ENCODE measurements around the gene EXOC1L.
"Not testable (repeated sequence)": the region's sequence is repeated elsewhere in the genome, so short reads cannot be mapped to it uniquely, and the experiment has no call there.

EXOC1L gene

DNA sequence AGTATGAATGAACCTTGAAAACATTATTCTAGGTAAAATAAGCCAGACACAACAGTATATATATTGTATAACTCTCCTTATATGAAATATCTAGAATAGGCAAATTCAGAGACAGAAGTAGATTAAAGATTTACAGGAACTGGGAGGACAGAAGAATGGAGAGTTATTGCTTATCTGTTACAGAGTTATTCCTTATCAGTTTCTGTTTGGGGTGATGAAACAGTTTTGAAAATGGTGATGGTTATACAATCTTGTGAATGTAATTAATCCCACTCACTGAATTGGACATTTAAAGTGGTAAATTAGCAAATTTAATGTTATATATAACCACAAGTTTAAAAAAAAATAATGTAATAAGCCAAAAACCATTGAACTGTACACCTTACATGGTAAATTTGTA, 19.4 kb downstream of the EXOC1L start:
- DNase-seq: no peak

- no peak for DNase-seq
Observed at GRCh38 chr4:55840956-55841355, 21.4 kb downstream of the EXOC1L start.

DNA sequence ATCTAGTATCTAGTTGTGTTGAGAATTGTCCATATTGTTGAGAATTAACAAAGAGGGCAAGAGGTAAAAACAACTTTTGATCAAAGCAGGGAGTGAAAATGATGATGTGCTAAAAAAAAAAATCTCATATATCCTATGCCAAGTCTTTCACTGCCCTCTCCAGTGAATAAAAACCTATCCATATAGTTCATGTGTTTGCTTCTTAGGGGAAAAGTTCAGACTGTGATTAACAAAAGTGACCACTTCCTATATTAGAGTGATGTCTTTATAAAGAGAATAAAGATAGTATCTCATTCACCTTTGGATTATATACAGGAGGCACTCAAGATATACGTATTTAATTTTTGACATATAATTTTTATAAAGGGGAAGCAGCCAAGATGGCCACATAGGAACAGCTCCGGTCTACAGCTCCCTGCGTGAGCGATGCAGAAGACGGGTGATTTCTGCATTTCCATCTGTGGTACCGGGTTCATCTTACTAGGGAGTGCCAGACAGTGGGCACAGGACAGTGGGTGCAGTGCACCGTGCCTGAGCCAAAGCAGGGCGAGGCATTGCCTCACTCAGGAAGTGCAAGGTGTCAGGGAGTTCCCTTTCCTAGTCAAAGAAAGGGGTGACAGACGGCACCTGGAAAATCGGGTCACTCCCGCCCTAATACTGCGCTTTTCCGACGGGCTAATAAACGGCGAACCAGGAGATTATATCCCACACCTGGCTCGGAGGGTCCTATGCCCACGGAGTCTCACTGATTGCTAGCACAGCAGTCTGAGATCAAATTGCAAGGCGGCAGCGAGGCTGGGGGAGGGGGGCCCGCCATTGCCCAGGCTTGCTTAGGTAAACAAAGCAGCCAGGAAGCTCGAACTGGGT, 22.0 kb downstream of the EXOC1L start:
- not testable (repeated sequence) for DNase-seq

DNA sequence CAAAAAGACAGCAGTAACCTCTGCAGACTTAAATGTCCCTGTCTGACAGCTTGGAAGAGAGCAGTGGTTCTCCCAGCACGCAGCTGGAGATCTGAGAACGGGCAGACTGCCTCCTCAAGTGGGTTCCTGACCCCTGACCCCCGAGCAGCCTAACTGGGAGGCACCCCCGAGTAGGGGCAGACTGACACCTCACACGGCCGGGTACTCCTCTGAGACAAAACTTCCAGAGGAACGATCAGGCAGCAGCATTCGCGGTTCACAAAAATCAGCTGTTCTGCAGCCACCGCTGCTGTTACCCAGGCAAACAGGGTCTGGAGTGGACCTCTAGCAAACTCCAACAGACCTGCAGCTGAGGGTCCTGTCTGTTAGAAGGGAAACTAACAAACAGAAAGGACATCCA, 22.7 kb downstream of the EXOC1L start:
- DNase-seq: not testable (repeated sequence)

- DNase-seq: no peak
Observed at GRCh38 chr4:55849724-55850123, 30.1 kb downstream of the EXOC1L start.

DNA sequence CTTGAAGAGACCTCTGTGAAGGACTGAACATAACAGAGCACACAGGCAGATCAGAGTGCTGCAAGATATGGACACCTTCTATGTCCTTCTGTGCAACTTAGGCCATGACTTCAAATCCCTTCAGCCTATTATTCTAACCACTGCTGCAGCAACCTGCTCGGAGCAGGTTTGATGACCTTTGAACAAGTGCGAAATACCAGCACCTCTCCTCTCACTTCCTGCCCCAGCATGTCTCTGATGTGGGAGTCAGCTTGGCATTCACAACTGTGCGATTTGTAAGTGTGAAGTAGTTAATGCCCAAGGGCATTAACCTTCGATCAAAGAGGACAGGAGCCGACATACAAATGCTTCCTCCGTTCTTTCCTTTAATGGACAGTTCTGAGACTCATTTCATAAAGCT, 32.3 kb downstream of the EXOC1L start:
- no peak for DNase-seq

DNA sequence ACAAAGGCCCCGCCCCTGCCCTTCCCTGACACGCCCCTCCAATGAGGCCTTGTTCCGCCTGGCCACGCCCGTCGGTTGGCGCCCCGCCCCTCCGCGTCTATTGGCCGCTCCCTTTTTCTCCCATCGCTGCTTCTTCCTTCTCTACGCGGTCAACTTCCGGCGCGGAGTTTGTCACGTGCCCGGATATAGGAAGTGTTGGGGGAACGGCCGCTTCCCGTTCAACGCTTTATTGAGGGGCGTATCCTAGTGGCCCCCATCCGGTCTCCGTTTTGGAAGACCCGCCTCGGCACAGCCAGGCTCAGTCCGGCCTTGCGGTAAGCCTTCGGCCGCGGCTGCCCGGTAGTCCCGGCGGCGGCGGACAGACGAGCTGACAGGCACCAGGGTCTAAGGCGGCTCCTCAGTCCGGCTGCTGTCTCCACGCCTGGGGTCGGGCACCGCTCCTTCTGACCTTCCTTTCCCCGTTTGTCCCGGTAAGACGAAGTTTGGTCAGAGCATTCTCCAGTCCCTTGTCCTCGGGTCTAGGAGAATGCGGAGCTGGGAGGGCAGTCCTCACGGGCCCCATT, 34.0 kb downstream of the EXOC1L start, which contains the start of gene EXOC1:
Gene EXOC1 (plus strand): TSS at position 165 of the 563 bp plus-strand sequence. CDS start 4,676 bp downstream, outside the sequence.
- DNase-seq: peak; percentile 68

DNA sequence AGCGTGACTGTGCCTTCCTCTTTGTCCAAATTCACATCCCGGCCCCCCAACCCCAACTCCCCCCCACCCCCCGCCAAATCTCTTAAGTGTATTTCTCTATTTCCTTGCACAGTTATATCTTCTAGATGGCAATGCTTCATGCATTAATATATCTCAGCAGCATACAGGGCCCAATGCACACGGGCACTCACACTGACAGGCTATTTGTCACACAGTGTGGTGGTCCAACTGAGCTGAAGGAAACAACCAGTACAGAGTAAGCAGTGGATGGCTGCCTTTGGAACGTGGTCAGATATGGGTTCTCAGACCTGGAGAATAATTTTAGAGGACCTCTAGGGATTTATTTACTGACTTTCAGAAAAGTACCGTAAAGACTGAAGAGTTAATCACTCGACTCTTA, 34.5 kb downstream of the EXOC1L start:
- no peak for DNase-seq

- no peak for DNase-seq
Observed at GRCh38 chr4:55857586-55857985, 38.0 kb downstream of the EXOC1L start.

- no peak for DNase-seq
Observed at GRCh38 chr4:55859711-55860110, 40.1 kb downstream of the EXOC1L start.

- DNase-seq: no peak
Observed at GRCh38 chr4:55864577-55865223, 45.1 kb downstream of the EXOC1L start.

GRCh38 chr4:55865228-55865806, 45.7 kb downstream of the EXOC1L start:
- DNase-seq: no peak

GRCh38 chr4:55866290-55866907, 46.8 kb downstream of the EXOC1L start:
- peak; percentile 71 for DNase-seq

- DNase-seq: no peak
Observed at GRCh38 chr4:55866973-55867574, 47.5 kb downstream of the EXOC1L start.

- DNase-seq: no peak
Observed at GRCh38 chr4:55868581-55869090, 49.0 kb downstream of the EXOC1L start.

DNA sequence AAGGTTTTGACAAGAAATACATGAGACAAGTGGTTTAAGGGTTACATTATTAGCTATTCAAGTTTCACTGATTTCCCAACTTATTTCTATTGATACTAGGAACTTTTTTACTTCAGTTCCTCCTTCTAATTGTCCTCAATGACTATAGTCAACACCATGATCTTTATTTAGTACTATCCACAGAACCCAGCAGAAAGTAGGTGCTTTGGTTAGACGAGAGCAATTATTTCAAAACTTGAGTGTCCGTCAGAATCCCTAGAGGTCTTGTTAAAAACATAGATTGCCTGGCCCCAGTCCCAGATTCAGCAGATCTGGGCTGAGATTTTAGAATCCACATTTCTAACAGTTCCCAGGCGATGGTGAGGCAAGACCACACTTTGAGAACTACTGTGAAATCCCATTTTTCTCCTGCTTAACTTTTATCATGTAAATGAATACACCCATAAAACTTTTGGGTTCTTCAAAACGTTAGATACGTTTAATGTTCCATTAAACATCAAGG, 51.8 kb downstream of the EXOC1L start:
- no peak for DNase-seq

GRCh38 chr4:55874831-55875230, 55.2 kb downstream of the EXOC1L start:
- DNase-seq: no peak

GRCh38 chr4:55876387-55876786, 56.8 kb downstream of the EXOC1L start:
- no peak for DNase-seq

DNA sequence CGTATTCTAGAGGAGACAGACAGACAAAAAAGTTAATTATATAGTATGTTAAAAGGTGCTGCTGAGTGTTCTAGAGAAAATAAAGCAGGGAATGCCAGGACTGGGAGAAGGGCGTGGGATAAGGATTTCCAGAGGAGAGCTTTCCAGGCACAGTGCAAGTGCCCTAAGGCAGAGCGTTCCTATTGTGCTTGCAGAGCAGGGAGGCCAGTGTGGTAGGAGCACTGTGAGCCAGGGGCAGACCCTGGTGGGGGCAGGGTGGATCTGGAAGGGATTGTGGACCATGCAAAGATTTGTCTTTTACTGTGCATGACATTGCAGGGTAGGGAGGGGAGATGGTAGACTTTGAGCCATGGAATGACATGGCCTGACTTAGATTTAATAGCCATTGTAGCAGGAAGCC, 59.6 kb downstream of the EXOC1L start:
- no peak for DNase-seq

DNA sequence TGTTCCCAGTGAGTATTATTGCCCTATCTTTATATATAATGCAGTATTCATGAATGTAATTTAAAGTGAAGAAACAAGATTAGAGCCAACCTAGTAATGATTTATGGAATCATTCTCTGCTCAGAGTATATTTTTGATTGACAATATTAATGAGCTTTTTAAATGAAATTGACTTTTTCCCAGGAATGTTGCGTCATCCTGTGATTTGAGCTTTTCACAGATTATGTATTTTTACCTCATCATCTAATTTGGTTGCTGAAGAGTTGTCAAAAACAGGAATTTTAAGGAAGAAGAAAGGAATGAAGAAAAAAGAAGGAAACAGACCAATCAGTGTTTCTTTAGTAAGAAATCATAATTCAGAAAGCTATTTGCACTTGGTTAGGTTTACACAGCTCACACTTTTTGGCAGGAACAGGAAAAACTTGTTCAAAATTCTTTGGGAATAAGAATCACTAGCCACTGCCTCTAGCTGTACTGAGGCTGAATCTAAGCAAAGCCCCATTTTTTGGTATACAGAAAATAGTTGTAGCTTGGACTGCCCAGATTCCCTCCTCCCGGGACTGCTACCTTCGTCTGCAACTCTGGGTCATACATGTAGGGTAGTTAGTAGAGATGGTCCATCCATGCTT, 61.2 kb downstream of the EXOC1L start:
- no peak for DNase-seq

DNA sequence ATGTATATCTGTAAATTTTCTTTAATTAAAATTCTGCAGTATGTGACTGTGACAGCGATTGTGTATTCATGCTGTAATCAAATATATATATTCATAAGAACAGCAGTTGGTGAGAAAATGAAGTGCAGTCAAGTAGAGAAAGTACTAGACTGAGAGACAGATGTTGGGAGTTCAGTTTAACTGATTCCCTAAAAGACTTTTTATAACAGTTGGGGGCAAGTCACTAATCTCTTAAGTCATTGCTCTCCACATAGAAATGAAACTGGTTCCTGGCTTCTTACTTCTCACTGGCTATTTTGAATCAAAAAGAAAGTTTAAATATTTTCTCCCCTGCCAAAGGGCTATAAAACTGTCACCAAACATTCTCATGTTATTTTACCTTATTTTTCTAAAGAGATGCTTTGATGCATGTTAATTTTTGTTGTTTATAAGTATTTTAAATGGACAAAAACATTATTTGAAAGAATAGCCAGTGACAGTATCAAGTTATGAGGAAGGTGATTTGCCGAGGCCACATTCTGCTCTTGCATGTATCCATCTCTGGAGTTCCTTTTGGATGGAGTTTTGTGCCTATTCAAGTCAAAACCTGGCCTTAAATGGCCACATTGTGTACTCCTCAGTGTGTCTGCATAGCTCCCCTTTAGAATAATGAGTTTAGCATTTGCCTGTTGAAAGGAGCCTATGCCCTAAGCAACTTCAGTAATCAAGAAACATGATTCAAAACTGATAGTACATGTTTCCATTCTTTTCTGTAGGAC, 64.7 kb downstream of the EXOC1L start:
- no peak for DNase-seq
